HG02938 (cell line): ENCODE data around the gene TMCC2.
A peak's percentile ranks its signal among the peaks of the same experiment; 100 is the strongest.

ENCODE experiments used
- ATAC-seq: cut with Tn5 transposase; IDR thresholded peaks from one replicate; pipeline ENCODE4 v1.9.1; 2021; ENCODE audit warnings: mild to moderate bottlenecking, moderate library complexity; ENCODE audit not compliant: unreplicated experiment

The TMCC2 gene

DNA sequence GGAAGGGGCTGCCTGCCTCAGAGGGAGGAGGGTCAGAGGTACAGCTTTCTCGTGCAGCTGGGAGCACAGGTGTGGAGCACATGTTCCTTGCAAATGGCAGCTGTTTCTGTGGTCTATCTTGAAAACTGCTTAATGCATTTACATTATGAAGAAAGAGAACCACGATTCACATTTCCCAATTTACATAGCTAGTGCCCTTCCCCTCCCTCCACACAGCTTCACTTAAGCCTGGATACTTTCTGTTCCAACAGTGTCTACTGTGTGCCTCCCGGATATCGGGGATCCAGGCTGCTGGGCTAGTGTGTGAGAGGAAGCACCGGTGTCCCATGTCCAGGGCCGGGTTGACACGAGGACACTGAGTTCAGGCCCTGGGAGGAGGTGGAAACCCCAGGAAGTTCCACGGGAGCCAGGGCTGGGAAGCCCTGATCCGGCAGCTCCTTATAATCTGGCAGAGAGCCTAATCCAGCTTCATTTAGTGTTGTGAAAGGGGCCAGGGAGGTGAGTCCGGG lies 31.6 kb downstream of the TMCC2 start:
- ATAC-seq = no peak

- ATAC-seq = no peak
Measured at GRCh38 chr1:205259998-205260397, 32.3 kb downstream of the TMCC2 start.

- ATAC-seq = no peak
Measured at GRCh38 chr1:205260948-205261732, 33.4 kb downstream of the TMCC2 start.

DNA sequence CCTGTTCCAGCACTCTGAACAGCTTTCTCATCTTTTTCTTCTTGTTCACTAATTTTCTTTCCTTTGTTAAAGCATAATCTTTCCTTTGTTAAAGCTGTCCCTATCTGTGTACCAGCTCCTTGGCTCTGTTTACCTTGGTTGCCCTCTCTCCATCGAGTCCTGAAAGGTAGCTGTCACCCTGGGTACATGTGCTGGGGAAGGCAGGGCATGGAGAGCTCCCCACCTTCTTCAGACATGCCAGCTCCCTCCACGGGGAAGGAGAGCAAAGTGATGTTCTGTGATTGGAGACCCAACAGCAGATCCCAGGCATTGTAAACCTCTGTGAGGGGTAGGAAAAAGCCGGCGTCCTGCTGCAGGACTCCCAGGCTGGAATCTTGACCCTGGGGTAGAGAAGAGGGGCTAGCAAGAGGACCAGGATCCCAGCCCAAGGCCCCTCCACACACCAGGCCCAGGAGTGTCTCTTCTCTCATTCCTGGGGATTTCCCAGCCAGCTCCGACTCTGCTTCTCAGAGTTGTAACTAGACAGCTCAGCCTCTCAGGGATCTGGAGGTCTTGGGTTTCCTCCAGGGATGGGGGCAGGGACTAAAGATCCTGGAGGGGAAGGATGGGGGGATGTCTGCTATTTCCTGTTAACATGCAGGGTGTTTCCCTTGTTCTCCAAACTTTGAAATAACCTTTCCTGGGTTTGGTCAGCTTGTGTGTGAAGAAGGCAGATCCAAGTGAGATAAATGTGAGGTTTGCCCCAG lies 34.4 kb downstream of the TMCC2 start:
- no peak for ATAC-seq

DNA sequence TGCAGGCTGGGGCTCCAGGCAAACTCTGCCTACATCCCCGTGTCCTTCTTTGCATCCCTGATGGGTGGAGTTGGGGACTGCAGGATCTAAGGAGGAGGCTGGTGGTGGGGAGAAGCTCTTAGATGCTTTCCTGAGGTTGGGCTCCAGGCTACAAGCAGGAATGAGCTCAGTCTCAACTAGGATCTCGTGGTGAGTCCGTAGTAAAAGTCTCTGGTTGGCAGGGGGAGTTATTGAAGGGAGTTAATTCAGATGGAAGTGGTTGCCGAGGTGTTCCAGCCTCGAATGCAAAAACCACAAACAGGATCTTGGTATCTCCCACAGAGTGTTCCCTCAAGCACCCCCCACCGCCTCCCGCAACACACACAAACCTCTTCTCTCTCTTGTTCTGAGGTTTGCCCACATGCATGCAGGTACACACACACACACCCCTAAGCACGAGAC lies 35.0 kb downstream of the TMCC2 start:
- no peak for ATAC-seq

DNA sequence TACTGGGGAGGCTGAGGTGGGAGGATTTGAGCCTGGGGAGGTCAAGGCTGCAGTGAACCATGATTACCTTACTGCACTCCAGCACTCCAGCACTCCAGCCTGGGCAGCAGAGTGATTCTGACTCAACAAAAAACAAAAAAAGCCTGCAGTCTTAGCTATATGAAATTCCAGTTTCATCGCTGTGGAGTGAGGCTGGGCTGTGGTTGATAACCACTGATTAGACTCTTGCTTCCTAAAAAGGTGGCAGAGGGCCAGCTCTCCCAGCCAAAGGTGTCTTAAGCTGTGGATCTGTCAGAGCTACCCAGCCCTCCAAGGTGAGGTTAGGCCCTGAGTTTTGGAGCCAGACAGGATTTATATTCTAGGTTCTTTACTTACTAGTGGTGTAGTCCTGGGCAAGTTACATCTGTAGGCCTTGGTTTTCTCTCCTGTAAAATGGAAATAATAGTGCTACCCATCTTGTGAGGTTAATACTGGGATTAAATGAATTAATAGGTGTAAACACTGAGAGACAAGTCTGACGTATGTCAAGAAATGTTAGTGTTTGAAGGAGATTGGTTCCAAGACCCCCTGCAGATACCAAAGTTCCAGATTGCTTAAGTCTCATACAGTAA lies 35.9 kb downstream of the TMCC2 start:
- ATAC-seq = no peak

- no peak for ATAC-seq
Measured at GRCh38 chr1:205266611-205267305, 39.0 kb downstream of the TMCC2 start.

DNA sequence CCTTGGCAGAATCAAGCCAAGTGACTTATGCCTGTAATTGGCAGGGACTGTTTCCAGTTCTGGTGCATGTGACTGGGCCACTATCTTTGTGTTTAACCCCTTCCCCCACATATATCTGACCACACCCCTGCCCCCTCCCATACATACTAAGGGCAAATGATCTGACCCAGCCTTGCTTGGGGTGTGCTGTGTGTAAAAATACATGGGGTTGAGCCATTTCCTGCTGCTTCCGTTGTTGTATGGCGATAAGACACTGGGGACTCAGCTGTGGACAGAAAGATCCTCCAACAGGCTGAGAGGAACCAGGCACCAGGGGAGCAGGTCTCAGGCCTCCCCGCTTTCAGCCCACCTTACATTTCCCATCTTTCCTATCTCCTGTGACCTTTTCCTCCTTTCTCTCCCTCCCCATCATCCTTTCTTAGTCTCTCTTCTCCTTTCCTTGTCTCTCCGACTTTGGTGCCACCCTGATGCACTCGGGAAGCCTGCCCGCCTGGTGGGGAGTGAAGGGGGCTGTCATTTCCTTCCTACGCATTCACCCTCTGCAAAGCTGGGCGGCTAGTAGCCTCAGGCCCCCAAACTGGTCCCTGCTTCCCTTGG lies 39.7 kb downstream of the TMCC2 start:
- no peak for ATAC-seq

DNA sequence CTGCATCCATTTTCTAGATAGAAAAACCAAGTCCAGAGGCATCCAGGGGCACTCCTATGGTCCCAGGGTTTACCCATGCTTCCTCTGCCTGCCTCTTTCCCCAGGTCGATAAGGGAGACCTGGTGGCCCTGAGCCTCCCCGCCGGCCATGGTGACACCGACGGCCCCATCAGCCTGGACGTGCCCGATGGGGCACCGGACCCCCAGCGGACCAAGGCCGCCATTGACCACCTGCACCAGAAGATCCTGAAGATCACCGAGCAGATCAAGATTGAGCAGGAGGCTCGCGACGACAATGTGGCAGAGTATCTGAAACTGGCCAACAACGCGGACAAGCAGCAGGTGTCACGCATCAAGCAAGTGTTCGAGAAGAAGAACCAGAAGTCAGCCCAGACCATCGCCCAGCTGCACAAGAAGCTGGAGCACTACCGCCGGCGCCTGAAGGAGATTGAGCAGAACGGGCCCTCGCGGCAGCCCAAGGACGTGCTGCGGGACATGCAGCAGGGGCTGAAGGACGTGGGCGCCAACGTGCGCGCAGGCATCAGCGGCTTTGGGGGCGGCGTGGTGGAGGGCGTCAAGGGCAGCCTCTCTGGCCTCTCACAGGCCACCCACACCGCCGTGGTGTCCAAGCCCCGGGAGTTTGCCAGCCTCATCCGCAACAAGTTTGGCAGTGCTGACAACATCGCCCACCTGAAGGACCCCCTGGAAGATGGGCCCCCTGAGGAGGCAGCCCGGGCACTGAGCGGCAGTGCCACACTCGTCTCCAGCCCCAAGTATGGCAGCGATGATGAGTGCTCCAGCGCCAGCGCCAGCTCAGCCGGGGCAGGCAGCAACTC lies 41.3 kb downstream of the TMCC2 start:
- ATAC-seq = no peak

DNA sequence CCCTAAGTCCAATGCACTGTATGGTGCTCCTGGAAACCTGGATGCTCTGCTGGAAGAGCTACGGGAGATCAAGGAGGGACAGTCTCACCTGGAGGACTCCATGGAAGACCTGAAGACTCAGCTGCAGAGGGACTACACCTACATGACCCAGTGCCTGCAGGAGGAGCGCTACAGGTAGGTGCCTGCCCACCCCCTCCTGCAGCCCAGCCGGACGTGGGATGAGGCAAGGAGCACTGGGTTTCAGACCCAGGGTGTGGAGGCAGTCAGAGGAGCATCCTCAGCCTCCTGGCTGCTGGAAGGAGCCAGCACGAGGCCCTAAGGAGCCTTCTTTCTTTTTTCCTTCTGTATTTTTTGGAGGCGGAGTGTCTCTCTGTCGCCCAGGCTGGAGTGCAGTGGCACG lies 42.0 kb downstream of the TMCC2 start:
- ATAC-seq = no peak

DNA sequence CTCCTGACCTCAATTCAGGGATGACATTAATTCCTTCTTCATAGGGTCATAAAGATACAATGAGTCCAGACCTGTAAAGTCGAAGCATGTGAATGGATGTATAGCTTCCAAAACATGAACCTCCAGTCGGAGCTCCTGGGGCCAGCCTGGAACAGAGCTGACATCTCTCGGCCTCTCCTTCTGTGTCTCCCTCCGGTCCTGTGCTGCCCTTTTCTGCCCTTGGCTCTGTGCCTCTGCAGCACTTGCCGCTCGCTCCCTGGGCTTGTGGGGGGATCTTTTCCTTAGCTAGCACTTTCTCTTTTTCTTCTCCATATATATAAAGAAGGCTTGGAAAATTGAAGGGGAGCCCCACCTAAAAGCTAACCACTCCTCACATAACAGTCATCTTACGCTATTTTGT lies 42.5 kb downstream of the TMCC2 start:
- no peak for ATAC-seq

GRCh38 chr1:205270764-205271163 lies 43.0 kb downstream of the TMCC2 start:
- no peak for ATAC-seq

GRCh38 chr1:205271277-205271676 lies 43.5 kb downstream of the TMCC2 start:
- no peak for ATAC-seq

DNA sequence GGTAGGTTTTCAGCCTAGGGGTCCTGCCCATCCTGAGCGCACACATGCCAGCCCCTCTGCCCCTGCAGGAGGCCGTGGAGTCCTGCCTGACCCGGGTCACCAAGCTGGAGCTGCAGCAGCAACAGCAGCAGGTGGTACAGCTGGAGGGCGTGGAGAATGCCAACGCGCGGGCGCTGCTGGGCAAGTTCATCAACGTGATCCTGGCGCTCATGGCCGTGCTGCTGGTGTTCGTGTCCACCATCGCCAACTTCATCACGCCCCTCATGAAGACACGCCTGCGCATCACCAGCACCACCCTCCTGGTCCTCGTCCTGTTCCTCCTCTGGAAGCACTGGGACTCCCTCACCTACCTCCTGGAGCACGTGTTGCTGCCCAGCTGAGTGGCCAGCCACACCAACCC lies 44.0 kb downstream of the TMCC2 start:
- ATAC-seq = no peak

- no peak for ATAC-seq
Measured at GRCh38 chr1:205272536-205272935, 44.8 kb downstream of the TMCC2 start.

GRCh38 chr1:205273551-205273982 lies 45.8 kb downstream of the TMCC2 start:
- ATAC-seq = peak; percentile 74

DNA sequence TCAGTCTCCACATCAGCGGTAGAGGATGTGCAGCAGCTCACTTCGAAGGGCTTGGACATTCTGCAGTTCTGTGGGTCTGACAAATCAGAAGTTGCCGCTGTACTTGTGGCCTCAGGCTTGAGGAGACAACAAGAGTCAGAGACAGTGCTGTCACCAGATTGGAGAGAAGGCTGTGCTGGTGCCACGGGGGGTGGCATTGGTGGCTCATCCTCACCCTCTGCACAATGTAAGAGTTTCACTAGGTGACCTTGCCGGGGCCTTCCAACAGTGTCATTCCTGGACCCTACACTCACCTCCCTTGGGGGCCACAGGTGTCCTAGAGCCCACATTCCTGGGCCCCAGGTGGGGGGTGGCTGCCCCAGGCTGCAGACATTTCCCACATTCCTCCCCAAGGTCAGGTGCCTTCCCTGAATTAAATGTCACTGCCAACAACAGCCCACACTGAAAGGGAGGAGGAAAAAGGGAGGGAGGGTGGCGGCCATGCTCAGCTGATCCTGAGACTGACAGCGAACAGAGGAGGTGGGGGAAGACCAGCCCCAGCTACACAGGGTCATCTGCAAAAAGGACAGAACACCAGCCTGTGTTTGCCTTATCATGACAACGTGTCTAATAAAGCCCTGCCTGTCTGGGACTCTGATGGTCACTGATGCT lies 46.4 kb downstream of the TMCC2 start:
- ATAC-seq = no peak

DNA sequence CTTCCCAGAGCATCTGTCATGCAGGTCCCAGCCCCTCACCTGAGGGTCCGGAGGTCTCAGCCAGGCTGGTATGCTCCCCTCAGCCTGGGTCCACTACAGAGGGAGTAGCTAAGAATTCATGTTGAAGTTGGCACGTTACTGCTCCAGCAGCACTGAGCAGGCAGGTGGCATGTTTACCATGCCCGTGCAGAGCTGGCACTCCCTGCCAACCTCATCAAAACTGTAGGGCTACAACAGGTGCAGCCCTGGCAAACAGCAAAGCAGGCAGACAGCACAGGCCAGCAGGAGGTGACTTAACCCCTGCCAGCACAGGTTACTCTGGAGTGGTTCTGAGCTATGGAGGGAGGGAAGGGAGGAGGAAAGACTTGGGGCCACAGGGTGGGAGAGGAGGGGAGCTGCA lies 47.4 kb downstream of the TMCC2 start:
- no peak for ATAC-seq
